HepG2 (cell line): ENCODE measurements around the gene PFDN1. TPM values are rescaled to one million over a fixed set of nuclear protein-coding genes. Genes with fewer than 3 reads are reported as not detected.

ENCODE experiments used
- ATAC-seq: fragments of 200-7000 bp; cut with Tn5 transposase; 3 replicates; pipeline ENCODE4 v1.9.1; 2020; ENCODE audit warnings: mild to moderate bottlenecking, moderate library complexity
- BruUV-seq: library from RNA; stranded (reverse); fragments of 400-500 nt; replicated peaks from 2 replicates; lab custom pipeline; 2021; lab: Mats Ljungman, UMichigan
- CTCF ChIA-PET: fragments of 300-600 bp; formaldehyde crosslinking; extraction: SDS; loops from one replicate; lab custom pipeline; 2021; ENCODE audit warnings: low total read pairs, inconsistent platforms, low intra/inter-chr PET ratio; lab: Yijun Ruan, JAX
- POLR2A ChIA-PET: fragments of 350-600 bp; sonication (Branson Sonifier 250); formaldehyde crosslinking; loops from one replicate; lab custom pipeline; 2020; ENCODE audit warnings: antibody characterized with exemption, inconsistent platforms; lab: Yijun Ruan, JAX
- DNase-seq: peaks from one replicate; pipeline ENCODE4 v3.0.0-alpha.2; 2015; ENCODE audit warnings: low spot score
- FAIRE-seq: peaks from 3 replicates; lab custom pipeline; 2011; peaks lifted over from hg19 to GRCh38; lab: Jason Lieb, UNC
- H2AFZ ChIP-seq: one replicate; pipeline ENCODE4 v1.6.1; 2011; ENCODE audit warnings: low read length, inconsistent platforms
- H3K27ac ChIP-seq: fragments of 300-600 bp; 3 replicates; pipeline ENCODE4 v1.8.0; 2011; ENCODE audit warnings: mixed run types, mild to moderate bottlenecking, mixed read lengths, low read length, inconsistent platforms; ENCODE audit not compliant: insufficient read depth; ENCODE audit errors: extremely low read length
- H3K27me3 ChIP-seq, 2 experiments: fragments of 200-600 bp in 1 of 2; 2 replicates in 1 of 2; 3 replicates in 1 of 2; pipeline versions ENCODE4 v1.6.0 to v1.8.0; 2011; ENCODE audit warnings: low read length in 2 of 2, mild to moderate bottlenecking in 2 of 2, moderate library complexity in 2 of 2, inconsistent platforms in 1 of 2; ENCODE audit not compliant: insufficient read depth in 2 of 2, control insufficient read depth in 1 of 2
- H3K36me3 ChIP-seq, 2 experiments: fragments of 200-600 bp in 1 of 2; replicated peaks in 1 of 2; 2 replicates in 1 of 2; 3 replicates in 1 of 2; pipeline versions ENCODE4 v1.5.1 to v1.8.0; 2011; ENCODE audit warnings: low read length in 2 of 2, inconsistent platforms in 1 of 2; ENCODE audit not compliant: insufficient read depth in 2 of 2, control insufficient read depth in 1 of 2
- H3K4me1 ChIP-seq: 2 replicates; pipeline ENCODE4 v1.5.1; 2012; ENCODE audit warnings: low read length, inconsistent platforms; ENCODE audit not compliant: insufficient read depth
- H3K4me2 ChIP-seq: 2 replicates; pipeline ENCODE4 v1.6.0; 2011; ENCODE audit warnings: low read depth, low read length, inconsistent platforms
- H3K4me3 ChIP-seq, 3 experiments: fragments of 200-600 bp in 1 of 3; sonication (generic), shearing (Covaris generic) in 1 of 3; replicated peaks in 1 of 3; 2 replicates each; pipeline ENCODE4 v1.5.1; 2011 to 2016; ENCODE audit warnings: low read length in 3 of 3, inconsistent platforms in 2 of 3, low read depth in 2 of 3, mild to moderate bottlenecking in 2 of 3, control low read depth in 1 of 3, mixed read lengths in 1 of 3; ENCODE audit not compliant: insufficient read depth in 1 of 3
- H3K79me2 ChIP-seq: one replicate; pipeline ENCODE4 v1.6.1; 2011; ENCODE audit warnings: low read length, inconsistent platforms; ENCODE audit not compliant: insufficient read depth
- H3K9ac ChIP-seq: 2 replicates; pipeline ENCODE4 v1.6.0; 2011; ENCODE audit warnings: mild to moderate bottlenecking, low read depth, low read length, inconsistent platforms; ENCODE audit not compliant: insufficient read depth
- H3K9me3 ChIP-seq: 2 replicates; pipeline ENCODE4 v1.5.1; 2012; ENCODE audit warnings: mild to moderate bottlenecking, low read length
- H4K20me1 ChIP-seq: 2 replicates; pipeline ENCODE4 v1.6.0; 2011; ENCODE audit warnings: inconsistent platforms, mild to moderate bottlenecking, low read length, moderate library complexity; ENCODE audit not compliant: insufficient read depth
- BCL6 ChIP-seq: IDR thresholded peaks from 2 replicates; pipeline ENCODE4 v1.6.1; 2016; ENCODE audit warnings: missing genetic modification reagents, missing compliant biosample characterization
- ETV5 ChIP-seq: IDR thresholded peaks from 2 replicates; pipeline ENCODE4 v1.6.1; 2018; ENCODE audit warnings: missing biosample characterization, missing genetic modification reagents, inconsistent platforms, borderline replicate concordance
- HDAC2 ChIP-seq: sonication (generic); formaldehyde crosslinking; IDR thresholded peaks from 2 replicates; pipeline ENCODE4 v1.4.0; 2020; ENCODE audit warnings: missing genetic modification reagents
- KMT2A ChIP-seq: sonication (generic); formaldehyde crosslinking; IDR thresholded peaks from 2 replicates; pipeline ENCODE4 v1.4.0; 2020; ENCODE audit warnings: missing genetic modification reagents
- PAWR ChIP-seq: sonication (generic); formaldehyde crosslinking; IDR thresholded peaks from 2 replicates; pipeline ENCODE4 v1.4.0; 2020; ENCODE audit warnings: missing genetic modification reagents, mild to moderate bottlenecking, borderline replicate concordance
- SIX1 ChIP-seq: sonication (generic); formaldehyde crosslinking; IDR thresholded peaks from 2 replicates; pipeline ENCODE4 v1.4.0; 2020; ENCODE audit warnings: missing genetic modification reagents, borderline replicate concordance
- ZNF382 ChIP-seq: sonication (generic); formaldehyde crosslinking; IDR thresholded peaks from 2 replicates; pipeline ENCODE4 v1.5.0; 2020; ENCODE audit warnings: missing genetic modification reagents, mild to moderate bottlenecking, borderline replicate concordance
- ZNF383 ChIP-seq: sonication (generic); formaldehyde crosslinking; IDR thresholded peaks from 2 replicates; pipeline ENCODE4 v1.4.0; 2020; ENCODE audit warnings: missing genetic modification reagents, mild to moderate bottlenecking, borderline replicate concordance
- ZNF780A ChIP-seq: sonication (generic); formaldehyde crosslinking; IDR thresholded peaks from 2 replicates; pipeline ENCODE4 v1.8.0; 2022; ENCODE audit warnings: mild to moderate bottlenecking, missing genetic modification reagents, moderate library complexity
- WGBS: methylation state at CpG from one replicate; pipeline ENCODE4 v1.1.6; 2017; ENCODE audit warnings: low lambda C conversion rate; 5-methylcytosine and 5-hydroxymethylcytosine counted together
- in situ Hi-C: cut with HindIII; loops from 2 replicates; pipeline ENCODE4 v1.10.0; 2017; ENCODE audit warnings: low pct_unique_long_range_greater_than_20kb; ENCODE audit not compliant: extremely low pct_ligation_motif_present
- intact Hi-C: fragments of 100-400 bp; cut with micrococcal nuclease; formaldehyde crosslinking; loops from one replicate; pipeline ENCODE4 v1.10.0; 2022; ENCODE audit not compliant: unreplicated experiment
- polyA plus RNA-seq, 8 experiments: library from polyadenylated mRNA; depleted of rRNA in 3 of 8; stranded (reverse) in 7 of 8; unstranded in 1 of 8; fragments of >200 nt; fragmentation: Illumina TruSeq in 4 of 8; extraction: Trizol in 4 of 8; gene quantifications; 2 replicates each; pipeline versions ENCODE4 v1.2.1 to v1.2.3, GENCODE V29; 2011 to 2016; ENCODE audit warnings: low read depth in 4 of 8, missing spikeins in 1 of 8, mixed read lengths in 1 of 8; ENCODE audit not compliant: insufficient read depth in 1 of 8
- total RNA-seq, 5 experiments: library from RNA; depleted of rRNA; stranded (reverse); fragments of >200 nt; fragmentation: Illumina TruSeq; extraction: Trizol; gene quantifications; 2 replicates each; pipeline ENCODE4 v1.2.3, GENCODE V29; 2016; ENCODE audit warnings: low read depth in 1 of 5
- TF ChIP-seq, protein P1 (sequence below): sonication (generic); formaldehyde crosslinking; IDR thresholded peaks from 2 replicates; pipeline ENCODE4 v1.4.0; 2020; ENCODE audit warnings: missing genetic modification reagents
- TF ChIP-seq, protein P2 (sequence below): sonication (generic); formaldehyde crosslinking; conservative IDR thresholded peaks from 2 replicates; pipeline ENCODE4 v1.4.0; 2020; ENCODE audit warnings: missing genetic modification reagents
- TF ChIP-seq, protein P3 (sequence below): IDR thresholded peaks from 2 replicates; pipeline ENCODE4 v1.6.1; 2016; ENCODE audit warnings: low read depth, borderline replicate concordance

PFDN1 gene
- total and polyA plus RNA-seq, 2 of the 13 experiments (the other 11 are each of a cell fraction or from before 2014, with no cell fraction given) = 67.2 to 70.8 TPM

DNA sequence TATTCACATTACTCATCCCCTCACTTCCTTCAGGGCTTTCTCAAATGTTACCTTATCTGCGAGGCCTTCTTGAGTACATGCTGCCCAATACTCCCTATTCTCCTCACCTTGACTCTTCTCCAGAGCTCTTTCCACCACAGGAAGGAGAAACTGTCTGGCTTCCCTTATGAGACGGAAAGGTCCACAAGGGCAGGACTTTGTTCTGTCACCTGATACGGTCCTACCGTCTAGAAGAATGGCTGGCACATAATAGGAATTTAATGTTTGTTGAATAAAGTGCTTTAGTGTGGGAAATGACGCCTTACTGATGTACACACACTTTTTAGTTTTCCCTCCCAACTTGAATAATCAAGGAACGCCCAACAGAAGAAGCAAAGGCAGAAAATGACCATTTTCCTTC is 52.5 kb downstream of the PFDN1 start:
- H3K4me3 ChIP-seq = no peak overlapping the region
- intact Hi-C loops = no loop called here
- no peak for FAIRE-seq
- no peak overlapping the region for H3K4me2 ChIP-seq
- BruUV-seq = no TSS peak
- 92% methylated on average over 6 of the region's 6 CpGs for WGBS
- no peak overlapping the region for H3K27ac ChIP-seq
- H3K4me1 ChIP-seq = peaks cover 14% of the 10 kb centered on the region; the same call in 1 of the 2 replicates
- H3K79me2 ChIP-seq = peaks cover 18% of the 10 kb centered on the region
- no peak for TF ChIP-seq ETV5 (CRISPR knock-in tag)
- TF ChIP-seq ZNF780A (CRISPR knock-in tag) = no peak
- TF ChIP-seq, protein P1, sequence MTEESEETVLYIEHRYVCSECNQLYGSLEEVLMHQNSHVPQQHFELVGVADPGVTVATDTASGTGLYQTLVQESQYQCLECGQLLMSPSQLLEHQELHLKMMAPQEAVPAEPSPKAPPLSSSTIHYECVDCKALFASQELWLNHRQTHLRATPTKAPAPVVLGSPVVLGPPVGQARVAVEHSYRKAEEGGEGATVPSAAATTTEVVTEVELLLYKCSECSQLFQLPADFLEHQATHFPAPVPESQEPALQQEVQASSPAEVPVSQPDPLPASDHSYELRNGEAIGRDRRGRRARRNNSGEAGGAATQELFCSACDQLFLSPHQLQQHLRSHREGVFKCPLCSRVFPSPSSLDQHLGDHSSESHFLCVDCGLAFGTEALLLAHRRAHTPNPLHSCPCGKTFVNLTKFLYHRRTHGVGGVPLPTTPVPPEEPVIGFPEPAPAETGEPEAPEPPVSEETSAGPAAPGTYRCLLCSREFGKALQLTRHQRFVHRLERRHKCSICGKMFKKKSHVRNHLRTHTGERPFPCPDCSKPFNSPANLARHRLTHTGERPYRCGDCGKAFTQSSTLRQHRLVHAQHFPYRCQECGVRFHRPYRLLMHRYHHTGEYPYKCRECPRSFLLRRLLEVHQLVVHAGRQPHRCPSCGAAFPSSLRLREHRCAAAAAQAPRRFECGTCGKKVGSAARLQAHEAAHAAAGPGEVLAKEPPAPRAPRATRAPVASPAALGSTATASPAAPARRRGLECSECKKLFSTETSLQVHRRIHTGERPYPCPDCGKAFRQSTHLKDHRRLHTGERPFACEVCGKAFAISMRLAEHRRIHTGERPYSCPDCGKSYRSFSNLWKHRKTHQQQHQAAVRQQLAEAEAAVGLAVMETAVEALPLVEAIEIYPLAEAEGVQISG = no peak
- TF ChIP-seq, all 625 proteins: peak for 0
- in situ Hi-C loops = no loop called here
- CTCF ChIA-PET = no interaction called here
- H3K27me3 ChIP-seq = no peaks in the 10 kb centered on the region
- ATAC-seq (no peak), DNase-seq (no peak)
- POLR2A ChIA-PET = no interaction called here
- H3K9ac ChIP-seq = no peak overlapping the region
- H3K36me3 ChIP-seq = peaks cover 6 to 55% of the 10 kb centered on the region in 2 experiments
- no peaks in the 10 kb centered on the region for H3K9me3 ChIP-seq
- no peak overlapping the region for H2AFZ ChIP-seq
- H4K20me1 ChIP-seq = peaks cover 8% of the 10 kb centered on the region

DNA sequence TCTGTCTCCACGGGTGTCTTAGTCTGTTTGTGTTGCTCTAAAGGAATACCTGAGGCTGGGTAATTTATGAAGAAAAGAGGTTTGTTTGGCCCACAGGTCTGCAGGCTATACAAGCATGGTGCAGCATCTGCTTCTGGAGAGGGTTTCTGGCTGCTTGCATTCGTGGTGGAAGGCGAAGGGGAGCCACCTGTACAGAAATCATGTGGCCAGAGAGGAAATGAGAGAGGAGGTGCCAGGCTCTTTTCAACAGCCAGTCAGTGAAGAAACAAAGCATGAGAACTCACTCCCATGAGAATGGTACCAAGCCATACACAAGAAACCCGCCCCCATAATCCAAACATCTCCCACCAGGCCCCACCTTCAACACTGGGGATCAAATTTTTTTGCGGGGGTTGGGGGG is 53.4 kb downstream of the PFDN1 start:
- DNase-seq = no peak
- H3K4me2 ChIP-seq = no peak overlapping the region
- intact Hi-C loops (no loop called here), in situ Hi-C loops (no loop called here)
- H3K4me1 ChIP-seq = peaks cover 5% of the 10 kb centered on the region; the same call in 1 of the 2 replicates
- peaks cover 6 to 63% of the 10 kb centered on the region in 2 experiments for H3K36me3 ChIP-seq
- H2AFZ ChIP-seq = no peak overlapping the region
- H3K27ac ChIP-seq = no peak overlapping the region
- no peak overlapping the region for H3K4me3 ChIP-seq
- peaks cover 5% of the 10 kb centered on the region for H4K20me1 ChIP-seq
- no peaks in the 10 kb centered on the region for H3K27me3 ChIP-seq
- BruUV-seq = no TSS peak
- WGBS = 91% methylated on average over 5 of the region's 5 CpGs
- no peak for FAIRE-seq
- no peak overlapping the region for H3K9ac ChIP-seq
- no peaks in the 10 kb centered on the region for H3K9me3 ChIP-seq
- CTCF ChIA-PET = no interaction called here
- peaks cover 14% of the 10 kb centered on the region for H3K79me2 ChIP-seq
- no peak for ATAC-seq
- POLR2A ChIA-PET = no interaction called here
- TF ChIP-seq HDAC2 (CRISPR knock-in tag) = no peak
- TF ChIP-seq BCL6 (CRISPR knock-in tag) = no peak
- TF ChIP-seq, protein P2, sequence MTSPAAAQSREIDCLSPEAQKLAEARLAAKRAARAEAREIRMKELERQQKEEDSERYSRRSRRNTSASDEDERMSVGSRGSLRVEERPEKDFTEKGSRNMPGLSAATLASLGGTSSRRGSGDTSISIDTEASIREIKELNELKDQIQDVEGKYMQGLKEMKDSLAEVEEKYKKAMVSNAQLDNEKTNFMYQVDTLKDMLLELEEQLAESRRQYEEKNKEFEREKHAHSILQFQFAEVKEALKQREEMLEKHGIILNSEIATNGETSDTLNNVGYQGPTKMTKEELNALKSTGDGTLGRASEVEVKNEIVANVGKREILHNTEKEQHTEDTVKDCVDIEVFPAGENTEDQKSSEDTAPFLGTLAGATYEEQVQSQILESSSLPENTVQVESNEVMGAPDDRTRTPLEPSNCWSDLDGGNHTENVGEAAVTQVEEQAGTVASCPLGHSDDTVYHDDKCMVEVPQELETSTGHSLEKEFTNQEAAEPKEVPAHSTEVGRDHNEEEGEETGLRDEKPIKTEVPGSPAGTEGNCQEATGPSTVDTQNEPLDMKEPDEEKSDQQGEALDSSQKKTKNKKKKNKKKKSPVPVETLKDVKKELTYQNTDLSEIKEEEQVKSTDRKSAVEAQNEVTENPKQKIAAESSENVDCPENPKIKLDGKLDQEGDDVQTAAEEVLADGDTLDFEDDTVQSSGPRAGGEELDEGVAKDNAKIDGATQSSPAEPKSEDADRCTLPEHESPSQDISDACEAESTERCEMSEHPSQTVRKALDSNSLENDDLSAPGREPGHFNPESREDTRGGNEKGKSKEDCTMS = no peak
- no peak for TF ChIP-seq ZNF383
- TF ChIP-seq, protein P3, sequence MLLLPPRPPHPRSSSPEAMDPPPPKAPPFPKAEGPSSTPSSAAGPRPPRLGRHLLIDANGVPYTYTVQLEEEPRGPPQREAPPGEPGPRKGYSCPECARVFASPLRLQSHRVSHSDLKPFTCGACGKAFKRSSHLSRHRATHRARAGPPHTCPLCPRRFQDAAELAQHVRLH (CRISPR knock-in tag) = no peak
- TF ChIP-seq ZNF382 (CRISPR knock-in tag) = no peak
- no peak for TF ChIP-seq SIX1 (CRISPR knock-in tag)
- TF ChIP-seq KMT2A = no peak
- TF ChIP-seq PAWR = no peak
